Measurements from ENCODE around the gene FARS2. TPM values are rescaled to one million over a fixed set of nuclear protein-coding genes. Genes with fewer than 3 reads are reported as not detected.
A peak's percentile ranks its signal among the peaks of the same experiment; 100 is the strongest.

Gene FARS2
- total and polyA plus RNA-seq, 2 donors (not counting 3 experiments of a cell fraction or from before 2014, with no cell fraction given): 20.2 to 20.5 TPM

DNA sequence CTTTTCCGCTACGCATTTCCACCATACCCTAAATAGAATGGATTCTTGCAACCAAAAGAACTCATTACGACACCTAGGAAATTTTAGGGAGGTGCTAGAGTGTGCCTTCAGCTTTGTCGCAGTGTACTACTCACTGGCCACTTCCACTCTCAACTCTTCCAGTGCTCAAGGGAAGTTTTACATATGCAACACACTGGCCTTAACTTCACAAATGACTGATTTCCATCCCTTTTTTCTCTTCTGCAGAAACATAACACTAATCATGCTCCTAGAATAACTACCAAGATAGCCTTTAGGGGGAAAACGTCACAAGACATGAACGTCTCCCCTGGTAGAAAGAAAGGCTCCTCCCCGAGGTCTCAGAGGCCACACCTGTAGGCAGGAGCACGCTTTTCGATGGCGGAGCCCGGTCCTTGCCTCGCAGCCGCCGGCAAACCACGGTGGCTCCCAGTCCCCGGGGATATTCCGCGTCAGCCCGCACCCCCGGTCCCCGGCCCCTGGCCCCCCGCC is 1.1 kb upstream of the FARS2 start:
- no peaks in the 10 kb centered on the region for H3K27me3 ChIP-seq (ENCODE audit: control insufficient read depth in 2 of 2, insufficient read depth in 2 of 2, low read length in 2 of 2)
- FAIRE-seq (peak; percentile 85), DNase-seq (ENCODE audit: low read depth, low spot score) (peak; percentile 57)
- peak overlapping the region; percentile 83 to 98 (median 94) for H3K4me3 ChIP-seq (replicated peaks in 1 of 3; ENCODE audit: insufficient read depth in 1 of 3, low read depth in 1 of 3, low read length in 3 of 3)
- peak overlapping the region; percentile 33 for H3K9ac ChIP-seq (replicated peaks; ENCODE audit: extremely low read depth, insufficient read depth, low read length)
- TF ChIP-seq EZH2 (IDR thresholded peaks at IDR 0.05; ENCODE audit: borderline replicate concordance, low read depth, low read length, severe bottlenecking): no peak
- no peak for TF ChIP-seq POLR2A (IDR thresholded peaks at IDR 0.05; ENCODE audit: low read depth, low read length)
- no peak for TF ChIP-seq POLR2AphosphoS5 (IDR thresholded peaks at IDR 0.05; ENCODE audit: insufficient read depth, low read depth, low read length)
- H3K9me3 ChIP-seq (replicated peaks; ENCODE audit: control insufficient read depth, insufficient read depth, low read length): no peaks in the 10 kb centered on the region
- ChIA-PET POLR2A (no interaction called here), CTCF (interaction anchor here (1.2 to 3.0 kb wide), 3 partner anchors 70 to 120 kb away, joined by 3 to 14 read pairs (median 7); no protein-coding TSS in a partner anchor)
- BruUV-seq (replicated peaks): no TSS peak
- peaks cover 23% of the 10 kb centered on the region for H3K79me2 ChIP-seq (ENCODE audit: control insufficient read depth, insufficient read depth, low read length)
- H3K4me2 ChIP-seq (ENCODE audit: insufficient read depth, low read length): peak overlapping the region; percentile 96
- peaks cover 0 to 3% of the 10 kb centered on the region in 2 experiments for H3K36me3 ChIP-seq (ENCODE audit: control insufficient read depth in 2 of 2, extremely low read depth in 1 of 2, insufficient read depth in 2 of 2, low read length in 2 of 2)
- no peaks in the 10 kb centered on the region for H4K20me1 ChIP-seq (replicated peaks; ENCODE audit: control insufficient read depth, extremely low read depth, insufficient read depth, low read length)
- dilution Hi-C loops (cut with MboI; ENCODE audit: extremely low pct_ligation_motif_present, low sequenced_read_pairs) (no loop called here), intact Hi-C loops (cut with micrococcal nuclease) (loop anchor here (2.0 to 5.0 kb wide), 5 partner anchors 29 to 203 kb away; no protein-coding TSS in a partner anchor)
- peak overlapping the region; percentile 27 for H3K27ac ChIP-seq (ENCODE audit: insufficient read depth, low read depth, low read length)
- peaks cover 9% of the 10 kb centered on the region for H3K4me1 ChIP-seq (ENCODE audit: control insufficient read depth, extremely low read depth, insufficient read depth, low read length)
- peak overlapping the region; percentile 33 for H2AFZ ChIP-seq (ENCODE audit: low read depth, low read length)
- no peaks in the 10 kb centered on the region for H3K9me1 ChIP-seq (replicated peaks; ENCODE audit: control insufficient read depth, extremely low read depth, insufficient read depth, low read length)

DNA sequence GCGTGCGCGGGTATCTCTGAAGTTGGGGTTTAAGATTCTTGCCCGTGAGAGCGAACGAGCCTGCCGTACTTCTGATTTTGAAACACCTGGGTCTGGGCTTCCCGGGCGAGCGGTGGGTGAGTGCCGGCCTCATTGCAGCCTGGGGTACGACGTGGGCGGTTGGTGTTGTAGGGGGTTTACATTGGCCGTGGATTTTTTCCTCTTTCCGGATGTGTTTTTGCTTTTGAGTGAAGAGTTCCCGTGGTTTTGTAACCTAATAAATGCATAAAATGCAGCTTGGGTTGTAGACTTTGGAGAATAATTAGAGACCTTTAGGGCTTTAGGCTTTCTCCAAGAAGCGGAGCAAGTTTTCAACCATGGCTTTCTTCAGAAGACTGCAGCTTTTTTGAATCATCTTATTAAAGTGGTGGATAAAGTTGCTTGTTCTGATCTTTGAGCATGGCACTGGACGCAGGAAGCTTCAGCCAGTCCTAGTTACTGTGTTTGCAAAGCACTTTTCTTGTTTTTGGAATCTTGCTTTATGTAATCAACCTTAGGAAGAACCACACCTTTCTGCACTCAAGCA is 314 bp downstream of the FARS2 start:
- dilution Hi-C loops (cut with MboI; ENCODE audit: extremely low pct_ligation_motif_present, low sequenced_read_pairs): no loop called here
- intact Hi-C loops (cut with micrococcal nuclease): loop anchor here (1.0 to 5.0 kb wide), 8 partner anchors 31 to 204 kb away; no protein-coding TSS in a partner anchor
- TSS peak; percentile 77 for BruUV-seq (replicated peaks)
- TF ChIP-seq MYC (IDR thresholded peaks at IDR 0.05; ENCODE audit: low read depth, low read length) (no peak), POLR2AphosphoS5 (IDR thresholded peaks at IDR 0.05; ENCODE audit: insufficient read depth, low read depth, low read length) (no peak), EZH2 (IDR thresholded peaks at IDR 0.05; ENCODE audit: borderline replicate concordance, low read depth, low read length, severe bottlenecking) (no peak), FOS (IDR thresholded peaks at IDR 0.05; ENCODE audit: borderline replicate concordance, insufficient read depth, low read length) (no peak), JUN (IDR thresholded peaks at IDR 0.05; ENCODE audit: borderline replicate concordance, insufficient read depth, insufficient read length, low read depth) (no peak), GATA2 (IDR thresholded peaks at IDR 0.05; ENCODE audit: insufficient read depth, insufficient read length, low read depth, low read length) (no peak), CTCF (IDR thresholded peaks at IDR 0.05; ENCODE audit: extremely low read depth in 1 of 2, insufficient read depth in 1 of 2, low read depth in 1 of 2, low read length in 2 of 2) (no peak), POLR2A (IDR thresholded peaks at IDR 0.05; ENCODE audit: low read depth, low read length) (no peak)
- TF ChIP-seq, protein P1, sequence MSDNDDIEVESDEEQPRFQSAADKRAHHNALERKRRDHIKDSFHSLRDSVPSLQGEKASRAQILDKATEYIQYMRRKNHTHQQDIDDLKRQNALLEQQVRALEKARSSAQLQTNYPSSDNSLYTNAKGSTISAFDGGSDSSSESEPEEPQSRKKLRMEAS (IDR thresholded peaks at IDR 0.05; ENCODE audit: insufficient read depth, insufficient read length): no peak
- Histone ChIP-seq H4K20me1 (replicated peaks; ENCODE audit: control insufficient read depth, extremely low read depth, insufficient read depth, low read length) (no peaks in the 10 kb centered on the region), H3K9me3 (replicated peaks; ENCODE audit: control insufficient read depth, insufficient read depth, low read length) (no peaks in the 10 kb centered on the region), H3K79me2 (ENCODE audit: control insufficient read depth, insufficient read depth, low read length) (peaks cover 26% of the 10 kb centered on the region), H3K27me3 (ENCODE audit: control insufficient read depth in 2 of 2, insufficient read depth in 2 of 2, low read length in 2 of 2) (no peaks in the 10 kb centered on the region), H2AFZ (ENCODE audit: low read depth, low read length) (peak overlapping the region; percentile 80), H3K36me3 (ENCODE audit: control insufficient read depth in 2 of 2, extremely low read depth in 1 of 2, insufficient read depth in 2 of 2, low read length in 2 of 2) (peaks cover 0 to 3% of the 10 kb centered on the region in 2 experiments), H3K4me1 (ENCODE audit: control insufficient read depth, extremely low read depth, insufficient read depth, low read length) (peaks cover 9% of the 10 kb centered on the region), H3K9ac (replicated peaks; ENCODE audit: extremely low read depth, insufficient read depth, low read length) (peak overlapping the region; percentile 95), H3K4me2 (ENCODE audit: insufficient read depth, low read length) (peak overlapping the region; percentile 95), H3K4me3 (replicated peaks in 1 of 3; ENCODE audit: insufficient read depth in 1 of 3, low read depth in 1 of 3, low read length in 3 of 3) (peak overlapping the region; percentile 94 to 98 (median 96)), H3K9me1 (replicated peaks; ENCODE audit: control insufficient read depth, extremely low read depth, insufficient read depth, low read length) (no peaks in the 10 kb centered on the region), H3K27ac (ENCODE audit: insufficient read depth, low read depth, low read length) (peak overlapping the region; percentile 89)
- DNase-seq (ENCODE audit: low read depth, low spot score): no peak
- CTCF ChIA-PET: interaction anchor here (1.9 to 3.0 kb wide), 2 partner anchors 118 kb away, joined by 7 to 14 read pairs; no protein-coding TSS in a partner anchor
- FAIRE-seq: peak; percentile 26
- POLR2A ChIA-PET: no interaction called here
